Gastroesophageal sphincter (tissue), 3 donors: ENCODE data around the gene STIM2.

Experiments used
- EP300 ChIP-seq: sonication (generic); formaldehyde crosslinking; IDR thresholded peaks from one replicate; pipeline ENCODE4 v1.6.1; 2017; ENCODE audit warnings: antibody characterized with exemption, mild to moderate bottlenecking
- POLR2A ChIP-seq, 2 donors: fragments of 450-650 bp; IDR thresholded peaks; one replicate each; pipeline ENCODE4 v1.6.1; 2017; ENCODE audit warnings: antibody characterized with exemption in 2 of 2, mild to moderate bottlenecking in 2 of 2, moderate library complexity in 1 of 2
- POLR2AphosphoS5 ChIP-seq: sonication (generic); formaldehyde crosslinking; IDR thresholded peaks from one replicate; pipeline ENCODE4 v1.6.1; 2017; ENCODE audit warnings: antibody characterized with exemption
- TF ChIP-seq, protein P1 (sequence below), 4 experiments: fragments of 200-600 bp in 2 of 4; fragments of 450-650 bp in 2 of 4; sonication (generic) in 1 of 4; IDR thresholded peaks; one replicate each; pipeline ENCODE4 v1.5.1; 2017 to 2019; ENCODE audit warnings: antibody characterized with exemption in 4 of 4, mild to moderate bottlenecking in 2 of 4, moderate library complexity in 2 of 4

DNA sequence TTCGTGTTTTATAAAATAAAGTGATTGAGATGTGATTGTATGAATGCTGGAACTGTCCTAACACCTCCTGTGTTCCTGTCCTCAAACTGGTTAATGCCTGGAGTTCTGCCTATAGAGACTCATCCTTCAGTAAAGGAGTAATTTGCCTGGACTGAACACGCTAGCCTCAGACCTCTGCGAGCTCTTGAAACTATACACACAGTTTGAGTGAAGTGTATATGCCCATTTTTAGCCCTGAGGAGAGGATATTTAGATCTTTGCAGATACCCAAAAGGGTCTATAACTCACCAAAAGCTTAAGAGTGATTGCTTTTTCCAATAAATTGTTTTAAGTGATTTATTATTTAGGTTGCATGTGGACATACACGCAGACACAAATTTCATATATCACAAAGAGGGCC, 29.9 kb upstream of the STIM2 start:
- TF ChIP-seq, protein P1, sequence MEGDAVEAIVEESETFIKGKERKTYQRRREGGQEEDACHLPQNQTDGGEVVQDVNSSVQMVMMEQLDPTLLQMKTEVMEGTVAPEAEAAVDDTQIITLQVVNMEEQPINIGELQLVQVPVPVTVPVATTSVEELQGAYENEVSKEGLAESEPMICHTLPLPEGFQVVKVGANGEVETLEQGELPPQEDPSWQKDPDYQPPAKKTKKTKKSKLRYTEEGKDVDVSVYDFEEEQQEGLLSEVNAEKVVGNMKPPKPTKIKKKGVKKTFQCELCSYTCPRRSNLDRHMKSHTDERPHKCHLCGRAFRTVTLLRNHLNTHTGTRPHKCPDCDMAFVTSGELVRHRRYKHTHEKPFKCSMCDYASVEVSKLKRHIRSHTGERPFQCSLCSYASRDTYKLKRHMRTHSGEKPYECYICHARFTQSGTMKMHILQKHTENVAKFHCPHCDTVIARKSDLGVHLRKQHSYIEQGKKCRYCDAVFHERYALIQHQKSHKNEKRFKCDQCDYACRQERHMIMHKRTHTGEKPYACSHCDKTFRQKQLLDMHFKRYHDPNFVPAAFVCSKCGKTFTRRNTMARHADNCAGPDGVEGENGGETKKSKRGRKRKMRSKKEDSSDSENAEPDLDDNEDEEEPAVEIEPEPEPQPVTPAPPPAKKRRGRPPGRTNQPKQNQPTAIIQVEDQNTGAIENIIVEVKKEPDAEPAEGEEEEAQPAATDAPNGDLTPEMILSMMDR (IDR thresholded peaks at IDR 0.05), result no peak
- TF ChIP-seq POLR2A (IDR thresholded peaks at IDR 0.05) (no peak), EP300 (no peak), POLR2AphosphoS5 (no peak)
